AG09309 (cell line): ENCODE data around the gene TMEM129.

Experiments
- DNase-seq: peaks from one replicate; pipeline ENCODE4 v3.0.0-alpha.2; 2010; ENCODE audit warnings: low read depth
- H3K4me3 ChIP-seq: 2 replicates; pipeline ENCODE4 v1.5.1; 2011; ENCODE audit warnings: mild to moderate bottlenecking, low read depth, low read length, moderate library complexity; ENCODE audit not compliant: control insufficient read depth
- CTCF ChIP-seq: IDR thresholded peaks from 2 replicates; pipeline ENCODE4 v1.5.1; 2011; ENCODE audit warnings: mild to moderate bottlenecking, low read depth, low read length, inconsistent platforms; ENCODE audit not compliant: insufficient read depth, control insufficient read depth; ENCODE audit errors: missing control alignments

TMEM129 gene

GRCh38 chr4:1762264-1763010, 41.3 kb upstream of the TMEM129 start:
- H3K4me3 ChIP-seq = no peak overlapping the region
- DNase-seq = no peak
- no peak for TF ChIP-seq CTCF

- DNase-seq = no peak
- no peak overlapping the region for H3K4me3 ChIP-seq
- no peak for TF ChIP-seq CTCF
Measured at GRCh38 chr4:1761130-1761689, 40.1 kb upstream of the TMEM129 start.

- no peak for TF ChIP-seq CTCF
- no peak overlapping the region for H3K4me3 ChIP-seq
- DNase-seq = no peak
Measured at GRCh38 chr4:1760521-1761071, 39.5 kb upstream of the TMEM129 start.

GRCh38 chr4:1759818-1760223, 38.7 kb upstream of the TMEM129 start:
- no peak for DNase-seq
- H3K4me3 ChIP-seq = no peak overlapping the region
- TF ChIP-seq CTCF = no peak

DNA sequence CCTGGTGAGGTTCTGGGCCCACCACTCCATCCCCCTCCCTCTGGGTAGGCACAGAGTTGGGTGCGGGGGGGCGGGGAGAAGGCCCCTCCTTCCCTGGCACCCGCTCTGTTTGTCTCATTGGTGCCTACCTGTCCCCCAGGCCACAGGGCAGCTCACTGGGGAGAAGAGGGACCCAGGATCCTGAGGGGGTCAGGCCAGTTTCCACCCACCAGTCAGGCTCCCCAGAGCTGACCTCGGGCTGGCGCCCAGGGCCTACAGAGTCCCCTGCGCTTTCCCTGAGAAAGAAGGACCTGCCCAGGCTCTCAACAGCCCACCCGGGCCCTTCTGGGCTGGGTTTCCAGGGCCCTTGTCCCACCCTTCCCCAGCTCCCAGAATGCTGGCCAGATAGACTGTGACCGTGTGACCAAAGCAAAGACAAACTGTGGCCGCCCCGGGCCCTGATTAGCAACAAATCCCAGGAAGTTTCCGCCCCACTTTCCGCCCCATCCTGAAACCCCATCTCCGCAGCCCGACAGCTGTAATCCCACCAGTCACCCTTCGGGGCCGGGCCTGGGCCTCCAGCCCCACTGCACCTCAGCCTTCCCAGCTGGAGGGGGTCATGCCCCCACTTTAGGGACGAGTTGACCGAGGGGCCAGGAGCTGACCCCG, 38.2 kb upstream of the TMEM129 start:
- no peak for TF ChIP-seq CTCF
- no peak overlapping the region for H3K4me3 ChIP-seq
- no peak for DNase-seq

GRCh38 chr4:1758306-1759121, 37.4 kb upstream of the TMEM129 start:
- DNase-seq = no peak
- TF ChIP-seq CTCF = no peak
- H3K4me3 ChIP-seq = no peak overlapping the region
